ENCODE results near the gene CCR5.

The CCR5 gene

GRCh38 chr3:46408853-46409252 is 38.1 kb downstream of the CCR5 start:
- DNase-seq (ENCODE audit: low read depth), result no peak

- no peak for DNase-seq (ENCODE audit: low read depth)
Observed at GRCh38 chr3:46409739-46410489, 39.2 kb downstream of the CCR5 start.

- DNase-seq (ENCODE audit: low read depth), result no peak
Observed at GRCh38 chr3:46410669-46411068, 39.9 kb downstream of the CCR5 start.

GRCh38 chr3:46411271-46411670 is 40.5 kb downstream of the CCR5 start:
- no peak for DNase-seq (ENCODE audit: low read depth)

- DNase-seq (ENCODE audit: low read depth), result no peak
Observed at GRCh38 chr3:46412786-46413298, 42.1 kb downstream of the CCR5 start.

GRCh38 chr3:46413951-46414350 is 43.2 kb downstream of the CCR5 start:
- no peak for DNase-seq (ENCODE audit: low read depth)

GRCh38 chr3:46414739-46415138 is 44.0 kb downstream of the CCR5 start:
- DNase-seq (ENCODE audit: low read depth), result no peak

GRCh38 chr3:46416125-46416810 is 45.5 kb downstream of the CCR5 start:
- DNase-seq (ENCODE audit: low read depth), result no peak

- DNase-seq (ENCODE audit: low read depth), result no peak
Observed at GRCh38 chr3:46416811-46417510, 46.2 kb downstream of the CCR5 start.

- DNase-seq (ENCODE audit: low read depth), result no peak
Observed at GRCh38 chr3:46417841-46418611, 47.3 kb downstream of the CCR5 start.

GRCh38 chr3:46419816-46420215 is 49.1 kb downstream of the CCR5 start:
- DNase-seq (ENCODE audit: low read depth), result no peak

GRCh38 chr3:46420931-46421330 is 50.2 kb downstream of the CCR5 start:
- no peak for DNase-seq (ENCODE audit: low read depth)

GRCh38 chr3:46422617-46423016 is 51.9 kb downstream of the CCR5 start:
- no peak for DNase-seq (ENCODE audit: low read depth)

GRCh38 chr3:46423588-46423987 is 52.8 kb downstream of the CCR5 start:
- DNase-seq (ENCODE audit: low read depth), result no peak
